ENCODE measurements around the gene ATP12A. TPM values are rescaled to one million over a fixed set of nuclear protein-coding genes. Genes with fewer than 3 reads are reported as not detected.

Gene ATP12A
- total RNA-seq, 1 donor from 2014 or later: not detected

GRCh38 chr13:24706886-24707585 is 26.8 kb downstream of the ATP12A start:
- peaks cover 3% of the 10 kb centered on the region for H3K27me3 Mint-ChIP-seq (ENCODE audit: unreplicated experiment)
- no peak overlapping the region for H3K4me3 Mint-ChIP-seq (ENCODE audit: unreplicated experiment)
- no peaks in the 10 kb centered on the region for H3K4me1 Mint-ChIP-seq (ENCODE audit: unreplicated experiment)
- H3K36me3 Mint-ChIP-seq (ENCODE audit: unreplicated experiment): no peaks in the 10 kb centered on the region
- H3K27ac Mint-ChIP-seq (ENCODE audit: unreplicated experiment): no peak overlapping the region
- H3K9me3 Mint-ChIP-seq (ENCODE audit: unreplicated experiment): no peaks in the 10 kb centered on the region
- TF ChIP-seq CTCF (IDR thresholded peaks at IDR 0.05): no peak
- DNase-seq (ENCODE audit: extremely low spot score, unreplicated experiment): no peak

GRCh38 chr13:24709186-24709913 is 29.1 kb downstream of the ATP12A start:
- peaks cover 1% of the 10 kb centered on the region for H3K27me3 Mint-ChIP-seq (ENCODE audit: unreplicated experiment)
- no peaks in the 10 kb centered on the region for H3K9me3 Mint-ChIP-seq (ENCODE audit: unreplicated experiment)
- H3K4me1 Mint-ChIP-seq (ENCODE audit: unreplicated experiment): no peaks in the 10 kb centered on the region
- TF ChIP-seq CTCF (IDR thresholded peaks at IDR 0.05): no peak
- no peaks in the 10 kb centered on the region for H3K36me3 Mint-ChIP-seq (ENCODE audit: unreplicated experiment)
- no peak for DNase-seq (ENCODE audit: extremely low spot score, unreplicated experiment)
- no peak overlapping the region for H3K4me3 Mint-ChIP-seq (ENCODE audit: unreplicated experiment)
- no peak overlapping the region for H3K27ac Mint-ChIP-seq (ENCODE audit: unreplicated experiment)

GRCh38 chr13:24713022-24713421 is 32.8 kb downstream of the ATP12A start:
- Mint-ChIP-seq H3K4me1 (ENCODE audit: unreplicated experiment) (no peaks in the 10 kb centered on the region), H3K9me3 (ENCODE audit: unreplicated experiment) (no peaks in the 10 kb centered on the region), H3K27ac (ENCODE audit: unreplicated experiment) (no peak overlapping the region), H3K27me3 (ENCODE audit: unreplicated experiment) (no peaks in the 10 kb centered on the region), H3K36me3 (ENCODE audit: unreplicated experiment) (no peaks in the 10 kb centered on the region), H3K4me3 (ENCODE audit: unreplicated experiment) (no peak overlapping the region)
- TF ChIP-seq CTCF (IDR thresholded peaks at IDR 0.05): no peak
- DNase-seq (ENCODE audit: extremely low spot score, unreplicated experiment): no peak

GRCh38 chr13:24716011-24716410 is 35.8 kb downstream of the ATP12A start:
- Mint-ChIP-seq H3K4me3 (ENCODE audit: unreplicated experiment) (no peak overlapping the region), H3K27me3 (ENCODE audit: unreplicated experiment) (no peaks in the 10 kb centered on the region), H3K9me3 (ENCODE audit: unreplicated experiment) (no peaks in the 10 kb centered on the region), H3K36me3 (ENCODE audit: unreplicated experiment) (no peaks in the 10 kb centered on the region), H3K4me1 (ENCODE audit: unreplicated experiment) (no peaks in the 10 kb centered on the region), H3K27ac (ENCODE audit: unreplicated experiment) (no peak overlapping the region)
- DNase-seq (ENCODE audit: extremely low spot score, unreplicated experiment): no peak
- no peak for TF ChIP-seq CTCF (IDR thresholded peaks at IDR 0.05)

GRCh38 chr13:24716446-24716845 is 36.2 kb downstream of the ATP12A start:
- Mint-ChIP-seq H3K27ac (ENCODE audit: unreplicated experiment) (no peak overlapping the region), H3K4me1 (ENCODE audit: unreplicated experiment) (no peaks in the 10 kb centered on the region), H3K27me3 (ENCODE audit: unreplicated experiment) (no peaks in the 10 kb centered on the region), H3K4me3 (ENCODE audit: unreplicated experiment) (no peak overlapping the region), H3K36me3 (ENCODE audit: unreplicated experiment) (no peaks in the 10 kb centered on the region), H3K9me3 (ENCODE audit: unreplicated experiment) (no peaks in the 10 kb centered on the region)
- TF ChIP-seq CTCF (IDR thresholded peaks at IDR 0.05): no peak
- DNase-seq (ENCODE audit: extremely low spot score, unreplicated experiment): no peak
